ENCODE results near the gene MPC1.
"Not testable (repeated sequence)": the region's sequence is repeated elsewhere in the genome, so short reads cannot be mapped to it uniquely, and the experiment has no call there.

MPC1 gene

GRCh38 chr6:166410426-166410935 lies 27.7 kb upstream of the MPC1 start:
- in situ Hi-C loops (cut with HindIII; ENCODE audit: low pct_ligation_motif_present, low pct_unique_long_range_greater_than_20kb, low sequenced_read_pairs): no loop called here
- DNase-seq: no peak

GRCh38 chr6:166408936-166409755 lies 26.4 kb upstream of the MPC1 start:
- DNase-seq: no peak
- in situ Hi-C loops (cut with HindIII; ENCODE audit: low pct_ligation_motif_present, low pct_unique_long_range_greater_than_20kb, low sequenced_read_pairs): no loop called here

GRCh38 chr6:166406197-166406596 lies 23.5 kb upstream of the MPC1 start:
- DNase-seq: no peak
- in situ Hi-C loops (cut with HindIII; ENCODE audit: low pct_ligation_motif_present, low pct_unique_long_range_greater_than_20kb, low sequenced_read_pairs): no loop called here

GRCh38 chr6:166405386-166405785 lies 22.6 kb upstream of the MPC1 start:
- in situ Hi-C loops (cut with HindIII; ENCODE audit: low pct_ligation_motif_present, low pct_unique_long_range_greater_than_20kb, low sequenced_read_pairs): no loop called here
- no peak for DNase-seq

GRCh38 chr6:166402582-166403277 lies 20.0 kb upstream of the MPC1 start:
- in situ Hi-C loops (cut with HindIII; ENCODE audit: low pct_ligation_motif_present, low pct_unique_long_range_greater_than_20kb, low sequenced_read_pairs): no loop called here

GRCh38 chr6:166400649-166401250 lies 18.0 kb upstream of the MPC1 start:
- in situ Hi-C loops (cut with HindIII; ENCODE audit: low pct_ligation_motif_present, low pct_unique_long_range_greater_than_20kb, low sequenced_read_pairs): not testable (repeated sequence)
- peak; percentile 66 for DNase-seq

More at GRCh38 chr6:166402582-166403277, 20.0 kb upstream of the MPC1 start:
- no peak for DNase-seq

- in situ Hi-C loops (cut with HindIII; ENCODE audit: low pct_ligation_motif_present, low pct_unique_long_range_greater_than_20kb, low sequenced_read_pairs): no loop called here
- no peak for DNase-seq
These were observed 17.4 kb upstream of the MPC1 start for GRCh38 chr6:166400181-166400580.

- DNase-seq: no peak
- in situ Hi-C loops (cut with HindIII; ENCODE audit: low pct_ligation_motif_present, low pct_unique_long_range_greater_than_20kb, low sequenced_read_pairs): no loop called here
These were observed 15.6 kb upstream of the MPC1 start for GRCh38 chr6:166398348-166398747.

GRCh38 chr6:166397849-166398248 lies 15.1 kb upstream of the MPC1 start:
- in situ Hi-C loops (cut with HindIII; ENCODE audit: low pct_ligation_motif_present, low pct_unique_long_range_greater_than_20kb, low sequenced_read_pairs): no loop called here
- DNase-seq: no peak

GRCh38 chr6:166395778-166396177 lies 13.0 kb upstream of the MPC1 start:
- in situ Hi-C loops (cut with HindIII; ENCODE audit: low pct_ligation_motif_present, low pct_unique_long_range_greater_than_20kb, low sequenced_read_pairs): no loop called here

GRCh38 chr6:166395351-166395750 lies 12.6 kb upstream of the MPC1 start:
- DNase-seq: no peak
- in situ Hi-C loops (cut with HindIII; ENCODE audit: low pct_ligation_motif_present, low pct_unique_long_range_greater_than_20kb, low sequenced_read_pairs): no loop called here

More at GRCh38 chr6:166395778-166396177, 13.0 kb upstream of the MPC1 start:
- no peak for DNase-seq

- no peak for DNase-seq
- in situ Hi-C loops (cut with HindIII; ENCODE audit: low pct_ligation_motif_present, low pct_unique_long_range_greater_than_20kb, low sequenced_read_pairs): no loop called here
These were observed 11.5 kb upstream of the MPC1 start for GRCh38 chr6:166394036-166394892.

GRCh38 chr6:166393535-166393823 lies 10.7 kb upstream of the MPC1 start:
- in situ Hi-C loops (cut with HindIII; ENCODE audit: low pct_ligation_motif_present, low pct_unique_long_range_greater_than_20kb, low sequenced_read_pairs): no loop called here

GRCh38 chr6:166392755-166393534 lies 10.2 kb upstream of the MPC1 start:
- in situ Hi-C loops (cut with HindIII; ENCODE audit: low pct_ligation_motif_present, low pct_unique_long_range_greater_than_20kb, low sequenced_read_pairs): not testable (repeated sequence)

More at GRCh38 chr6:166393535-166393823, 10.7 kb upstream of the MPC1 start:
- DNase-seq: no peak

GRCh38 chr6:166389119-166389518 lies 6.4 kb upstream of the MPC1 start:
- in situ Hi-C loops (cut with HindIII; ENCODE audit: low pct_ligation_motif_present, low pct_unique_long_range_greater_than_20kb, low sequenced_read_pairs): no loop called here
- DNase-seq: no peak

More at GRCh38 chr6:166392755-166393534, 10.2 kb upstream of the MPC1 start:
- DNase-seq: not testable (repeated sequence)

GRCh38 chr6:166388290-166389004 lies 5.7 kb upstream of the MPC1 start:
- DNase-seq: no peak
- in situ Hi-C loops (cut with HindIII; ENCODE audit: low pct_ligation_motif_present, low pct_unique_long_range_greater_than_20kb, low sequenced_read_pairs): no loop called here

GRCh38 chr6:166387642-166388289 lies 5.0 kb upstream of the MPC1 start:
- in situ Hi-C loops (cut with HindIII; ENCODE audit: low pct_ligation_motif_present, low pct_unique_long_range_greater_than_20kb, low sequenced_read_pairs): no loop called here

More at GRCh38 chr6:166387642-166388289, 5.0 kb upstream of the MPC1 start:
- no peak for DNase-seq
